Endothelial cell of umbilical vein (primary cell): ENCODE data around the gene SPSB2.

Experiments used
- EZH2 ChIP-seq: IDR thresholded peaks from 2 replicates; pipeline ENCODE4 v1.6.1; 2012; ENCODE audit warnings: borderline replicate concordance, low read depth, mild to moderate bottlenecking, moderate library complexity, low read length, inconsistent platforms; ENCODE audit not compliant: severe bottlenecking
- FOS ChIP-seq: IDR thresholded peaks from 2 replicates; pipeline ENCODE4 v1.6.1; 2011; ENCODE audit warnings: mild to moderate bottlenecking, low read length, moderate library complexity, borderline replicate concordance; ENCODE audit not compliant: insufficient read depth
- GATA2 ChIP-seq: IDR thresholded peaks from 2 replicates; pipeline ENCODE4 v1.7.0; 2011; ENCODE audit warnings: low read depth, mild to moderate bottlenecking, moderate library complexity, mixed read lengths, low read length; ENCODE audit not compliant: insufficient read length, insufficient read depth
- JUN ChIP-seq: IDR thresholded peaks from 2 replicates; pipeline ENCODE4 v1.6.1; 2011; ENCODE audit warnings: borderline replicate concordance, low read depth; ENCODE audit not compliant: insufficient read length, insufficient read depth
- MYC ChIP-seq: IDR thresholded peaks from one replicate; pipeline ENCODE4 v1.6.1; 2011; ENCODE audit warnings: mild to moderate bottlenecking, low read depth, low read length
- POLR2A ChIP-seq: IDR thresholded peaks from 2 replicates; pipeline ENCODE4 v1.6.1; 2012; ENCODE audit warnings: low read depth, mild to moderate bottlenecking, control low read depth, low read length
- POLR2AphosphoS5 ChIP-seq: IDR thresholded peaks from 2 replicates; pipeline ENCODE4 v1.6.1; 2012; ENCODE audit warnings: low read depth, mild to moderate bottlenecking, control low read depth, low read length, moderate library complexity; ENCODE audit not compliant: insufficient read depth
- TF ChIP-seq, protein P1 (sequence below), 2 donors: IDR thresholded peaks; 1 replicate in 1 of 2; 2 replicates in 1 of 2; pipeline ENCODE4 v1.5.1; 2011; ENCODE audit warnings: low read length in 2 of 2, mild to moderate bottlenecking in 2 of 2, moderate library complexity in 2 of 2, control low read depth in 1 of 2, inconsistent platforms in 1 of 2, low read depth in 1 of 2; ENCODE audit not compliant: insufficient read depth in 1 of 2; ENCODE audit errors: extremely low read depth in 1 of 2
- TF ChIP-seq, protein P2 (sequence below): IDR thresholded peaks from 2 replicates; pipeline ENCODE4 v1.6.1; 2011; ENCODE audit not compliant: insufficient read depth, insufficient read length

DNA sequence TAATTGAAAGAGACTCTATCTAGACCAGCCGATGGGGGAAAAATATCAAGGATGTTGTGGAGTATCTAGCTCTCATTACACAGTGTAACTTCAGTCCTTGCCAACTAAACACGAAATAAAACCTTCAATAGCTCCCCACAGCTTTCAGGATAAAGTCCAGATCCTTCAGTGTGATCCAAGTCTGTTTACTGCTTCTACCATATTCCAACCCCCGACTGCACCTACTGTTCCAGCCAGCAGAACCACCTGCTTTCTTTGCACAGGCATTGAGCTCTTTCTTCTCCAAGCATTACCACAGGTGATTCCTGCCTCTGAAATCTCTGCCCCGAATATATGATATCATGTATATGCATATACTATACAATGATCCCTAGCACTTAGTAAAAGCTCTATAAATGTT lies 29.3 kb upstream of the SPSB2 start:
- no peak for TF ChIP-seq POLR2A
- TF ChIP-seq, protein P1, sequence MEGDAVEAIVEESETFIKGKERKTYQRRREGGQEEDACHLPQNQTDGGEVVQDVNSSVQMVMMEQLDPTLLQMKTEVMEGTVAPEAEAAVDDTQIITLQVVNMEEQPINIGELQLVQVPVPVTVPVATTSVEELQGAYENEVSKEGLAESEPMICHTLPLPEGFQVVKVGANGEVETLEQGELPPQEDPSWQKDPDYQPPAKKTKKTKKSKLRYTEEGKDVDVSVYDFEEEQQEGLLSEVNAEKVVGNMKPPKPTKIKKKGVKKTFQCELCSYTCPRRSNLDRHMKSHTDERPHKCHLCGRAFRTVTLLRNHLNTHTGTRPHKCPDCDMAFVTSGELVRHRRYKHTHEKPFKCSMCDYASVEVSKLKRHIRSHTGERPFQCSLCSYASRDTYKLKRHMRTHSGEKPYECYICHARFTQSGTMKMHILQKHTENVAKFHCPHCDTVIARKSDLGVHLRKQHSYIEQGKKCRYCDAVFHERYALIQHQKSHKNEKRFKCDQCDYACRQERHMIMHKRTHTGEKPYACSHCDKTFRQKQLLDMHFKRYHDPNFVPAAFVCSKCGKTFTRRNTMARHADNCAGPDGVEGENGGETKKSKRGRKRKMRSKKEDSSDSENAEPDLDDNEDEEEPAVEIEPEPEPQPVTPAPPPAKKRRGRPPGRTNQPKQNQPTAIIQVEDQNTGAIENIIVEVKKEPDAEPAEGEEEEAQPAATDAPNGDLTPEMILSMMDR (IDR thresholded peaks at IDR 0.05; ENCODE audit: extremely low read depth in 1 of 2, insufficient read depth in 1 of 2, low read depth in 1 of 2, low read length in 2 of 2), result no peak
- TF ChIP-seq, protein P2, sequence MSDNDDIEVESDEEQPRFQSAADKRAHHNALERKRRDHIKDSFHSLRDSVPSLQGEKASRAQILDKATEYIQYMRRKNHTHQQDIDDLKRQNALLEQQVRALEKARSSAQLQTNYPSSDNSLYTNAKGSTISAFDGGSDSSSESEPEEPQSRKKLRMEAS, result no peak
- TF ChIP-seq MYC, result no peak
- TF ChIP-seq EZH2, result no peak
- TF ChIP-seq POLR2AphosphoS5, result no peak
- no peak for TF ChIP-seq FOS
- no peak for TF ChIP-seq JUN
- no peak for TF ChIP-seq GATA2
